Stimulated activated CD4-positive, alpha-beta T cell treated with anti-CD3 and anti-CD28 coated beads, Interleukin-12 subunit alpha, Interleukin-12 subunit beta, amount 100 ng/mL, for 48 hours (primary cell): ENCODE measurements around the gene SORBS1.

ENCODE experiments used
- DNase-seq, 3 donors: peaks; one replicate each; pipeline ENCODE4 v3.0.0-alpha.2; 2020; ENCODE audit warnings: low read depth in 2 of 3, low spot score in 1 of 3

The SORBS1 gene

GRCh38 chr10:95414844-95415485 lies 146.2 kb downstream of the SORBS1 start:
- no peak for DNase-seq

- no peak for DNase-seq
Measured at GRCh38 chr10:95414016-95414830, 146.9 kb downstream of the SORBS1 start.

GRCh38 chr10:95413588-95413987 lies 147.6 kb downstream of the SORBS1 start:
- DNase-seq, result no peak

DNA sequence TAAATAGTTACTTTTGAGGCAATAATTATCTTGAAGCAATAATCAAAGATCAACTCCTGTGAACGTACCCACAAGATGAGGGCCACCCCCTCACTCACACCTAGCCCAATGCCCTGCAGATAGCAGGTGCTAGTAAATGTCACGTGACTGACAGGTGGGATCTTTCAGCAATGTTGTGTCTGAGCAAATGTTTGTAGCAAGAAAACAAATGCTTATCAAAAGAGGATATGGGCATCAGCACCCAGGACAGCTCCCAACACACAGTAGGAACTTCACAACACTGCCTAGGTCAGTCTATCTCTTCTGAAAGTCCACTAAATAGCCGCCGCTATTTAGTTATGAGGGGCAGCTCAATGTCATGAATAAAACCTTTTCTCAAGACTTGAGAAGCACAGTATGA lies 149.5 kb downstream of the SORBS1 start:
- DNase-seq, result no peak

GRCh38 chr10:95408983-95409873 lies 151.9 kb downstream of the SORBS1 start:
- no peak for DNase-seq

- DNase-seq, result no peak
Measured at GRCh38 chr10:95408148-95408960, 152.8 kb downstream of the SORBS1 start.

DNA sequence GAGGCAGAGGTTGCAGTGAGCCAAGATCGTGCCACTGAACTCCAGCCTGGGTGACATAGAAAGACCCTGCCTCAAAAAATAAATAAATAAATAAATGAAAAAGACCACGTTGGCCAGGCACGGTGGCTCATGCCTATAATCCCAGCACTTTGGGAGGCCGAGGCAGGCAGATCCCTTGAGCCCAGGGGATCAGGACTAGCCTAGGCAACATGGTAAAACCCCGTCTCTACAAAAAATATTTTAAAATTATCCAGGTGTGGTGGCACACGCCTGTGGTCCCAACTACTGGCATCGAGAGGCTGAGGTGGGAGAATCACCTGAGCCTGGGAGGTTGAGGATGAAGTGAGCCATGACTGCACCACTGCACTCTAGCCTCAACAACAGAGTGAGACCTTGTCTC lies 153.6 kb downstream of the SORBS1 start:
- DNase-seq, result no peak

DNA sequence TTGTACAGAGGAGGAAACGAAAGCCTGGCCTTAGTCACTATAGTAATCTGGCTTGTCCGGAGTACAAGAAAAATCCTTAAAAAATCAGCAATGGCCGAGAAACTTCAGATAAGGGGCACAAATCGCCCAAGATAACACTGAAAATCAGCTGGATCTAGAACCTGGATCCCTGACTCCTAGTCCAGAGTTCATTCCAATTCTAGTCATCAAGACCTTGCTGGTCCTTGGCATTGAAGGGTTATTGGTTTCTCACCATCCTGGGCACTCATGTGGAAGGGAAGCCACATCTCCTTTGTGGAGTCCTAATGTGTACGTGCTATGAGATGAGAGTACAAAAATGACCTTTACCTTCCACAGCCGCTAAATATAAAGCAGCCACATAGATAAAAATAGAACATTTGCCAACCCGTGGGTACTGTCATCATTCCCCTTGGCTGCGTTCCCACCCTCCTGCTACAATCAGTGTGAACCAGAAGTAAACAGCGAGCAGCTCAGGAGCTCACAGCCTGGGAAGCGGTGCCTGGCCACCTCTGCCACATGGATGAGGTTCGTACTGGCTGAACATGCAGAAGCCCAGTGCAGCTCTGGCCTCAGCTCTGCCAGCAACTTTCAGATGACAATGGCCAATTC lies 154.4 kb downstream of the SORBS1 start:
- DNase-seq, result no peak

- no peak for DNase-seq
Measured at GRCh38 chr10:95405655-95406054, 155.5 kb downstream of the SORBS1 start.

- DNase-seq, result no peak
Measured at GRCh38 chr10:95404864-95405263, 156.3 kb downstream of the SORBS1 start.

DNA sequence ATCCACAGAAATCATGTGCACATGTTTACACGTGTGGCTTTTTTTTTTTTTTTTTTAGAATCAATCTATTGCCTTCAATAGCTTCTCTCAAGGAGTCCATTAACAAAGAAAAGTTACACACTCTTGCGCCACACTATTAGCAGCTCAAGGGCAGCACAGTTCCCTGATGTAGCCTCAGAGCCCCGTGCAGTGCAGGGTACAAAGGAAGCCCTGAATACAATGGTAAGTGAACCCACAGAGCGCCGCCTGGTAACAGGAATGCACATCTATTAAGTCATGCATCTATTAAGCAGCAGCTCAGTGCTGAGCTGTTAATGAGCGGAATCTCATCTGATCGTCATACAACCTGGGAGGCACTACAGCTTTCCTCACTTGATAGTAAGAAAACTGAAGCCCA lies 156.7 kb downstream of the SORBS1 start:
- DNase-seq, result no peak

GRCh38 chr10:95403700-95404461 lies 157.3 kb downstream of the SORBS1 start:
- no peak for DNase-seq

DNA sequence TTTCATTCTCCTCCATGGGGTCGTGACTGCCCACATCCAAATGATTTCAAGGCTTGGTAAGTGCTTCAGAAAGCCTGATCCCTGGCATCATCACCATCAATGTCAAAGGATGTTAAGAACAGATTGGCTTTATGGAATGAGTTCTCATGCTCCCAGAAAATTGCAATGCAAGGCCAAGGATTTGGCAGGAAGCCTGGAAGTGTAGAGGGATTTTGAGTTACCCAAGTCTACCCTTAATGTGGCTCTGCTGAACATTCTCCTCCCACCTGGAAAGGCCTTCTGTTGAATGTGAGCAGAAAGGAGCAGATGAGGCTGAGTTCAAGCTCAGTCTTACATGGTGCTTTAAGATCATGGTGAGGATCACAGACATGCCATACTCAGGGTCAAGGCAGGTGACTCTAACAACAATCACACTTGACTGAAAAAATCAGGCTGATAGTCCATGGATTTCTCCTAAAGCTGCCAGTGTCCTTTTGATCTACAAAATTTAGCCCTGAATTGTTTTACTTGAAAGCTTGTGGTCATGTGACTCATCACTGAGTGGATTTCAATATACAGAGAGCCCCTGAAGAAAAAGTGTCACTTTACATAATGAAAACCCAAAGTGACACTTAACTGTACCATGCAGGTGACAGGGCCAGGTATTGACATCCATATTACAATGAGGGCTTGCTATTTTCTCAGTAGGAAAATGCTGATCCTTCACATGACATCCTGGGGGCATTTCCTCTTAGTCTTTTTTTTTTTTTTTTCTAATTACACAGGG lies 159.3 kb downstream of the SORBS1 start:
- no peak for DNase-seq

DNA sequence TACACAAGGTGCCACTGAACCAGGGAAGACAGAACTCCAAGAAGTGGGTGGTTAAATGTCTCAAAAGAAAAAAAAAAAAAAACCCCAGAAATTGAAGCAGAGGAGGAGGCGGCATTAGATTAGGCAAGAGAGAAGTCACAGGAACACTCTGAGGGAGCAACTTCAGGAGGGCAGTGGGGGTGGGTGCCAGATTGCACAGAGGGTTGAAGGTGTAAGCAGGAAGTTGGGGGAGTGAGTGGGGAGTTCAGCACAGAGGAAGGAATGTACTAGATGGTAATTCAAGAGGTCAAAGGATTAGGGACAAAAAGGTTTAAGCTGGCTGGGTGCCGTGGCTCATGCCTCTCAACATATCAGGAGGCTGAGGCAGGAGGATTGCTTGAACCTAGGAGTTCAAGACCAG lies 160.4 kb downstream of the SORBS1 start:
- DNase-seq, result no peak

- DNase-seq, result no peak
Measured at GRCh38 chr10:95399183-95399582, 162.0 kb downstream of the SORBS1 start.

- DNase-seq, result no peak
Measured at GRCh38 chr10:95397747-95398146, 163.4 kb downstream of the SORBS1 start.

- DNase-seq, result no peak
Measured at GRCh38 chr10:95395947-95396449, 165.2 kb downstream of the SORBS1 start.

DNA sequence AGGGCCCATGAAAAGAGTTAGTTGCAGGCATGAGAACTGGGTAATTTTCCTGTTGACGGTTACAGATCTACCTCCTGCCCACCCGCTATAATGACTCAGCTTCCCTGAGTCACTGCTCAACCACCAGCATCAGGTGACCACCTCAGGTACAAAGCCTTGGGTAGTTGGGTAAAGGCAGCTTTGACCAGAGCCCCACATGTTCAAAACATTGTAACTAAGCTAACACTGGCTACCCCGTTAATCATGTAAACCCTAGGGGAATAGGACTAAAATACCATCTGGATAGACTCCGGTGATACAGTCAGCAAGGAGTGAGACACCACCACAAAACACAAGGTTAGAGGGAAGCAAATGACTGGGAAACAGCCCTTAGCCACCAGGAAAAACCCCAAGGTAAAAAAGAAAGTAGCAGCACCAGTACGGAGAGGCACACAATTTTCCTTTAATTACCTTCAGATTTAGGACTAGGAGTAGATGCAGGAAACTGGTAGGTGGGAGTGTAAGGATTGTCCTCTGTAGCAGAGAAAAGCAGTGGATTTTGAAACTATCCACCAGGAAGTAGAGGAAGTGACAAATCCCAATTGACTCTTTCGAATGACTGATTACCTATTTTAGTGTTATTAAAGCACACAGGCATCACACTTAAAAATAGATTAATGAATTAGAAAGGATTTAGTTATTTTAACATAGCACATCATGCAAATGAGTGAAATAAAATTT lies 166.8 kb downstream of the SORBS1 start:
- DNase-seq, result peak in 1 of 3 donors; percentile 5
